ENCODE data around the gene GTF3C5.
"Not testable (repeated sequence)": the region's sequence is repeated elsewhere in the genome, so short reads cannot be mapped to it uniquely, and the experiment has no call there.

Gene GTF3C5

GRCh38 chr9:133073086-133074014, 42.6 kb downstream of the GTF3C5 start:
- DNase-seq, result no peak

- no peak for DNase-seq
Measured at GRCh38 chr9:133074111-133074651, 43.4 kb downstream of the GTF3C5 start.

- no peak for DNase-seq
Measured at GRCh38 chr9:133075925-133076630, 45.3 kb downstream of the GTF3C5 start.

- DNase-seq, result no peak
Measured at GRCh38 chr9:133076691-133077090, 45.9 kb downstream of the GTF3C5 start.

- DNase-seq, result no peak
Measured at GRCh38 chr9:133078486-133078885, 47.7 kb downstream of the GTF3C5 start.

GRCh38 chr9:133080161-133080560, 49.4 kb downstream of the GTF3C5 start:
- no peak for DNase-seq

- DNase-seq, result not testable (repeated sequence)
Measured at GRCh38 chr9:133080786-133081779, 50.3 kb downstream of the GTF3C5 start.

- not testable (repeated sequence) for DNase-seq
Measured at GRCh38 chr9:133081957-133082644, 51.3 kb downstream of the GTF3C5 start.

- not testable (repeated sequence) for DNase-seq
Measured at GRCh38 chr9:133083688-133084087, 52.9 kb downstream of the GTF3C5 start.

- not testable (repeated sequence) for DNase-seq
Measured at GRCh38 chr9:133086212-133086860, 55.5 kb downstream of the GTF3C5 start.

GRCh38 chr9:133086894-133087293, 56.1 kb downstream of the GTF3C5 start:
- no peak for DNase-seq

- DNase-seq, result no peak
Measured at GRCh38 chr9:133087429-133088145, 56.8 kb downstream of the GTF3C5 start.

- DNase-seq, result no peak
Measured at GRCh38 chr9:133088146-133088750, 57.5 kb downstream of the GTF3C5 start.

GRCh38 chr9:133088756-133089155, 58.0 kb downstream of the GTF3C5 start:
- no peak for DNase-seq

GRCh38 chr9:133089271-133089671, 58.5 kb downstream of the GTF3C5 start:
- DNase-seq, result no peak

- no peak for DNase-seq
Measured at GRCh38 chr9:133090187-133090586, 59.4 kb downstream of the GTF3C5 start.

- DNase-seq, result no peak
Measured at GRCh38 chr9:133090752-133091385, 60.1 kb downstream of the GTF3C5 start.

GRCh38 chr9:133094351-133094750, 63.6 kb downstream of the GTF3C5 start:
- DNase-seq, result not testable (repeated sequence)

- no peak for DNase-seq
Measured at GRCh38 chr9:133094842-133095393, 64.1 kb downstream of the GTF3C5 start.

Measured in NCI-H2081 treated with DMSO at 0.1 percent for 48 hours (cell line).